Peyer's patch (tissue), 4 donors: ENCODE results near the gene PDAP1.

Source experiments
- POLR2A ChIP-seq, 2 donors: fragments of 450-650 bp; IDR thresholded peaks; one replicate each; pipeline ENCODE4 v1.5.1; 2017; ENCODE audit warnings: antibody characterized with exemption in 2 of 2, mild to moderate bottlenecking in 2 of 2, moderate library complexity in 2 of 2
- TF ChIP-seq, protein P1 (sequence below), 6 experiments: fragments of 450-650 bp in 4 of 6; fragments of 200-600 bp in 2 of 6; sonication (generic) in 1 of 6; IDR thresholded peaks; one replicate each; pipeline ENCODE4 v1.5.1; 2017 to 2019; ENCODE audit warnings: antibody characterized with exemption in 6 of 6, mild to moderate bottlenecking in 3 of 6, moderate library complexity in 1 of 6

GRCh38 chr7:99433158-99433557 lies 24.8 kb upstream of the PDAP1 start:
- TF ChIP-seq, protein P1, sequence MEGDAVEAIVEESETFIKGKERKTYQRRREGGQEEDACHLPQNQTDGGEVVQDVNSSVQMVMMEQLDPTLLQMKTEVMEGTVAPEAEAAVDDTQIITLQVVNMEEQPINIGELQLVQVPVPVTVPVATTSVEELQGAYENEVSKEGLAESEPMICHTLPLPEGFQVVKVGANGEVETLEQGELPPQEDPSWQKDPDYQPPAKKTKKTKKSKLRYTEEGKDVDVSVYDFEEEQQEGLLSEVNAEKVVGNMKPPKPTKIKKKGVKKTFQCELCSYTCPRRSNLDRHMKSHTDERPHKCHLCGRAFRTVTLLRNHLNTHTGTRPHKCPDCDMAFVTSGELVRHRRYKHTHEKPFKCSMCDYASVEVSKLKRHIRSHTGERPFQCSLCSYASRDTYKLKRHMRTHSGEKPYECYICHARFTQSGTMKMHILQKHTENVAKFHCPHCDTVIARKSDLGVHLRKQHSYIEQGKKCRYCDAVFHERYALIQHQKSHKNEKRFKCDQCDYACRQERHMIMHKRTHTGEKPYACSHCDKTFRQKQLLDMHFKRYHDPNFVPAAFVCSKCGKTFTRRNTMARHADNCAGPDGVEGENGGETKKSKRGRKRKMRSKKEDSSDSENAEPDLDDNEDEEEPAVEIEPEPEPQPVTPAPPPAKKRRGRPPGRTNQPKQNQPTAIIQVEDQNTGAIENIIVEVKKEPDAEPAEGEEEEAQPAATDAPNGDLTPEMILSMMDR (IDR thresholded peaks at IDR 0.05): no peak
- no peak for TF ChIP-seq POLR2A (IDR thresholded peaks at IDR 0.05)
